Psoas muscle (tissue), 8 donors: ENCODE measurements around the gene NR2F2. TPM values are rescaled to one million over a fixed set of nuclear protein-coding genes. Genes with fewer than 3 reads are reported as not detected.

Source experiments
- ATAC-seq, 4 donors: fragments of 200-7000 bp; cut with Tn5 transposase; one replicate each; pipeline ENCODE4 v1.9.1; 2020; ENCODE audit warnings: moderate library complexity in 3 of 4, mild to moderate bottlenecking in 2 of 4
- DNase-seq, 2 donors: peaks; one replicate each; pipeline ENCODE4 v3.0.0-alpha.2; 2020
- H3K27ac ChIP-seq: fragments of 200-600 bp; one replicate; pipeline ENCODE4 v1.8.0; 2022
- H3K27me3 ChIP-seq, 3 donors: fragments of 200-600 bp in 1 of 3; one replicate each; pipeline versions ENCODE4 v1.6.1 to v1.8.0; 2013 to 2022; ENCODE audit warnings: low read length in 2 of 3, mild to moderate bottlenecking in 2 of 3, moderate library complexity in 1 of 3; ENCODE audit not compliant: insufficient read depth in 3 of 3
- H3K36me3 ChIP-seq, 2 donors: fragments of 200-600 bp in 1 of 2; one replicate each; pipeline versions ENCODE4 v1.6.1 to v1.8.0; 2013 to 2022; ENCODE audit warnings: low read depth in 1 of 2, mild to moderate bottlenecking in 1 of 2, moderate library complexity in 1 of 2; ENCODE audit not compliant: insufficient read depth in 1 of 2
- H3K4me1 ChIP-seq: fragments of 200-600 bp; one replicate; pipeline ENCODE4 v1.8.0; 2022
- H3K4me3 ChIP-seq: fragments of 200-600 bp; one replicate; pipeline ENCODE4 v1.8.0; 2022; ENCODE audit warnings: mild to moderate bottlenecking
- H3K9me3 ChIP-seq: fragments of 200-600 bp; one replicate; pipeline ENCODE4 v1.8.0; 2022
- WGBS, 3 donors: extraction: QIAGEN DNeasy Blood & Tissue Kit; methylation state at CpG; one replicate each; pipeline versions ENCODE4 v1.1.6 to v1.1.7; 2013; 5-methylcytosine and 5-hydroxymethylcytosine counted together
- intact Hi-C, 2 donors: fragments of 100-400 bp; cut with DNase I; formaldehyde crosslinking; loops; one replicate each; pipeline versions ENCODE4 v1.11.0 to v1.14.2; 2022
- polyA plus RNA-seq, 3 donors: library from polyadenylated mRNA; stranded (reverse); fragments of 200-250 nt; gene quantifications; one replicate each; pipeline ENCODE4 v1.2.3, GENCODE V29; 2013
- total RNA-seq, 4 donors: library from RNA; stranded (reverse); fragmentation: NEBNext Ultra II Directional in 2 of 4; extraction: Animal tissue kit (Norgen Biotek cat#: 25700) in 2 of 4; gene quantifications; one replicate each; pipeline versions ENCODE4 v1.2.1 to v1.2.4, GENCODE V29; 2021 to 2023
- TF ChIP-seq, protein P1 (sequence below): fragments of 200-600 bp; IDR thresholded peaks from one replicate; pipeline ENCODE4 v1.8.0; 2022; ENCODE audit warnings: antibody characterized with exemption
- donor health status: healthy with polysubstance abuse.
- donor health status: DM: no; HTN: no; CAD: no; lungs with moderate emphysema.
- donor health status: Bipolar disorder and iron deficiency.
- donor health status: healthy.
- donor health status: DM: yes; HTN: yes; CAD: no.
- donor health status: DM: no; HTN: no; CAD: no.
- donor health status: DM: no; HTN: no; CAD: no.
- donor health status: DM: yes; HTN: yes; CAD: no.

Gene NR2F2
- total and polyA plus RNA-seq, 7 donors, result 10.3 to 20.1 (median 14.7) TPM

DNA sequence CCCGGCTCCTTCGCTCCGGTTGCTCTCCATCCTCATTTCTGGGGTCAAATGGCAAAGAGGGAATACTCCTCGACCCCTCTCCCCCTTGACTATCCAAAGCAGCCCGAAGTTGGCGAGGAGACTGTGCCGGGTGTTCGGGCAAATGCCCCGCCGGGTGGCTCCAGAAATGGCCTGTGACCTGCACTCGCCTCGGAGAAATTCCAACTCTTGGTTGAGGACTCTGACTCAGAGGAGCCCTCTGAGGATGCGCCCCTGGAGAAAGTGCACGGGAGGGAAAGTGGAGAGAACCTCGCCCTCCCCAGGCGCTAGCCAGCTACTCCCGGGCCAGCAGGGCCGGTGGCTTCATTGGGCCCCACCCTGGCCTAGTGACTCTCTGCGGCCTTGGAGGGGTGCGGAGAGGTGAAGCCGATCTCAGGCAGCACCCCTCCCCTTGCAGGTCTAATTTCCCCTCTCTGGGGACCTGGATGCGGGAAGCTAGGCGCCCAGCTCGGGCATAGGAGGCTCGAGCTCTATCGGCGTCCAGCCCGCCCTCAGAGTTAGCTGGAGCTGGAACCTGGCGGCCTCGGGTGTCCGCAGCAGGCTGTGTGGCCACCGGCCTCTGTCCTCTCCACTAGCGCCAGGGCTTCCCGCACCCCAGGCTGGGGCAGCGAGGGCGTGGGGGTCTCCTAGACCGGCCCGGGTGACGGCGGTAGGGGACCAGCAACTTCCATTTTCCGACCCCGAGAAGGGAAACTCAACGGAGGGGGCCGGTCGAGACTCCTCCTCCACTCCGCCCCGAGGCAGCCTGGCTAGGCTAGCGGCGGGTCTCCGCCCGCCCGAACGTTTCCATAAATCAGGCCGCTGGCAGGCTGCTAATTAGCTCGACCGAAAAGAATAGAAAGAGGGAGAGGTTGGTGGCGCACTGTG, 29.4 kb downstream of the NR2F2 start:
- no peaks in the 10 kb centered on the region for H3K36me3 ChIP-seq
- peaks cover 3% of the 10 kb centered on the region for H3K4me1 ChIP-seq
- peak overlapping the region; percentile 30 for H3K27ac ChIP-seq
- no peaks in the 10 kb centered on the region for H3K9me3 ChIP-seq
- no peak for DNase-seq
- ATAC-seq, result peak in 1 of 4 donors; percentile 17
- H3K27me3 ChIP-seq, result peaks cover 4 to 87% (median 36%) of the 10 kb centered on the region in 3 donors
- WGBS, 3 donors, result 32 to 35% (median 33%) methylated on average over 43 to 57 of the region's 57 CpGs
- intact Hi-C loops, result loop anchor here (5.0 to 10.0 kb wide), 5 partner anchors 52 to 1395 kb away; no protein-coding TSS in a partner anchor
- TF ChIP-seq, protein P1, sequence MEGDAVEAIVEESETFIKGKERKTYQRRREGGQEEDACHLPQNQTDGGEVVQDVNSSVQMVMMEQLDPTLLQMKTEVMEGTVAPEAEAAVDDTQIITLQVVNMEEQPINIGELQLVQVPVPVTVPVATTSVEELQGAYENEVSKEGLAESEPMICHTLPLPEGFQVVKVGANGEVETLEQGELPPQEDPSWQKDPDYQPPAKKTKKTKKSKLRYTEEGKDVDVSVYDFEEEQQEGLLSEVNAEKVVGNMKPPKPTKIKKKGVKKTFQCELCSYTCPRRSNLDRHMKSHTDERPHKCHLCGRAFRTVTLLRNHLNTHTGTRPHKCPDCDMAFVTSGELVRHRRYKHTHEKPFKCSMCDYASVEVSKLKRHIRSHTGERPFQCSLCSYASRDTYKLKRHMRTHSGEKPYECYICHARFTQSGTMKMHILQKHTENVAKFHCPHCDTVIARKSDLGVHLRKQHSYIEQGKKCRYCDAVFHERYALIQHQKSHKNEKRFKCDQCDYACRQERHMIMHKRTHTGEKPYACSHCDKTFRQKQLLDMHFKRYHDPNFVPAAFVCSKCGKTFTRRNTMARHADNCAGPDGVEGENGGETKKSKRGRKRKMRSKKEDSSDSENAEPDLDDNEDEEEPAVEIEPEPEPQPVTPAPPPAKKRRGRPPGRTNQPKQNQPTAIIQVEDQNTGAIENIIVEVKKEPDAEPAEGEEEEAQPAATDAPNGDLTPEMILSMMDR, result no peak
- peak overlapping the region; percentile 56 for H3K4me3 ChIP-seq

DNA sequence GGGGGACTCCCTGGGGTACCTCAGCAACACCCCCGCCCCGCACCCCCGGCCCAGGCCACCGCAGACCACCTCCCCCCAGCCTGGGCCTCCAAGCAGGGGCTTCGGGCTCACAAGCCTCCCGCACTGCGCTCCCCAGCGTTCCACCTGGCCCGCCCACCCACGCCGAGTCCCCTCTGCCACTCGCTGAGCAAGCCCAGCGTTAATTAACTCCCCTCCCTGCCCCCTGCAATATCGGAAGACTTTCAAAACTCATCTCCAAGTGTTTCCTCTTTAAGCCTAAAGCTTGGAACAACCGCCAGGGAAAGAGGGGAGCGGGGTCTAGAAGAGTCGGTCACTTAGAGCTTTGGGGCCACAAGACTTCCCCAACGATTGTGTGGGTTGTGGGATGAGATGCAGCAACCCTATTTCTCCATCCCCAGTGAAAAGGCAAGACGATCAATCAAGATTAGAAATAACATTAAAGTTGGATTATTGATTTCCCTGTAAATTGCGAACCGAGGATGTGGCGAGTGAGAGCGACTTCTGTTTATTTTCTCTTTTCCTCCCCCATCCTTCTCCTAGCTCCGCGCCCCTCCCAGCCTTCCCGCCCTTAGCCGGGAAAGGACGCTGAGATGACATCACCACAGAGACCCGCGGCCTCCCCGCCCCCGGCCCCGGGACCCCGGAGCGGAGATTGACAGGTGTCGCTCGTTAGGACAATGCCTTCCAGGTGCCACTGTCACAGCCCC, 30.2 kb downstream of the NR2F2 start:
- no peaks in the 10 kb centered on the region for H3K36me3 ChIP-seq
- no peak overlapping the region for H3K27ac ChIP-seq
- peak overlapping the region; percentile 56 for H3K4me3 ChIP-seq
- 15 to 18% (median 17%) methylated on average over 37 of the region's 37 CpGs for WGBS, 3 donors
- peaks cover 4 to 82% (median 43%) of the 10 kb centered on the region in 3 donors for H3K27me3 ChIP-seq
- intact Hi-C loops, result loop anchor here in 1 of 2 donors (5.0 kb wide), 1 partner anchor 52 kb away; no protein-coding TSS in a partner anchor
- ATAC-seq, result no peak
- DNase-seq, result no peak
- TF ChIP-seq, protein P1, result no peak
- H3K9me3 ChIP-seq, result no peaks in the 10 kb centered on the region
- H3K4me1 ChIP-seq, result peaks cover 3% of the 10 kb centered on the region

DNA sequence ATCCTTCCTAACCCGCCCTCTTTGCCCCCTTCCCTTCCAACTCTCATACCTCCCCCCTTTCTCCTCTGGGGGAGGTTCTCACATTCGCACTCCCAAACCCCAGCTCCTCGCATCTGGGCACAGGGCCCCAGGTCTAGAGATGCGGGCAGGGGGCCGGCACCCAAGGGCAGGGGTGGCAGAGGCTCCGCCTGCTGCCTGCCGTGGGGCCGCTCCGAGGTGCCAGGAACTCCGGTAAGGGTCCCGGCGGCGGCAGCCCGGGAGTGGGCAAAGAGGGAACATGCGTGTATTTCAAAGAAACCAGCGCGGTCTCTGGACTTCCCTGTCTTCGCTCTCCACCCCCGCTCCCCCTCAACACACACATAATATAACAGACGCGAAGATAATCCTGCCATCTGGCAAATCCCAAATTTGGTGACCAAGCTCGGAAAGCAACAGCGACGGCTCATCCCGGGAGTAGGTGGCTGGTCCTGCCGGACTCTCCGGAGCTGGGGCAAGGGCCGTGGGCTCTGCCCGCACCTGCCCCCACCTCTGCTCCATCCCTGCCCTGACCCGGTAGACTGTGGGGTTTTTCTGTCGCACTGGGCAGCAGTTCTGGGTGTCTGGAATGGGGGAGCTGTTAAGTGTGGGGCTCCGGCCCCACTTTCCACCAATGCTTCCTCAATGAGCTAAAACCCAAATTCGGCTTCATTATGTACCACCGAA, 31.0 kb downstream of the NR2F2 start:
- Histone ChIP-seq H3K27me3 (peaks cover 4 to 82% (median 50%) of the 10 kb centered on the region in 3 donors), H3K36me3 (no peaks in the 10 kb centered on the region), H3K4me1 (peaks cover 1% of the 10 kb centered on the region), H3K27ac (no peak overlapping the region), H3K9me3 (no peaks in the 10 kb centered on the region), H3K4me3 (peak overlapping the region; percentile 56)
- intact Hi-C loops, result loop anchor here in 1 of 2 donors (5.0 kb wide), 1 partner anchor 51 kb away; no protein-coding TSS in a partner anchor
- TF ChIP-seq, protein P1, result no peak
- ATAC-seq (no peak), DNase-seq (no peak)
- WGBS, 3 donors, result 36 to 40% (median 37%) methylated on average over 33 to 34 of the region's 34 CpGs

DNA sequence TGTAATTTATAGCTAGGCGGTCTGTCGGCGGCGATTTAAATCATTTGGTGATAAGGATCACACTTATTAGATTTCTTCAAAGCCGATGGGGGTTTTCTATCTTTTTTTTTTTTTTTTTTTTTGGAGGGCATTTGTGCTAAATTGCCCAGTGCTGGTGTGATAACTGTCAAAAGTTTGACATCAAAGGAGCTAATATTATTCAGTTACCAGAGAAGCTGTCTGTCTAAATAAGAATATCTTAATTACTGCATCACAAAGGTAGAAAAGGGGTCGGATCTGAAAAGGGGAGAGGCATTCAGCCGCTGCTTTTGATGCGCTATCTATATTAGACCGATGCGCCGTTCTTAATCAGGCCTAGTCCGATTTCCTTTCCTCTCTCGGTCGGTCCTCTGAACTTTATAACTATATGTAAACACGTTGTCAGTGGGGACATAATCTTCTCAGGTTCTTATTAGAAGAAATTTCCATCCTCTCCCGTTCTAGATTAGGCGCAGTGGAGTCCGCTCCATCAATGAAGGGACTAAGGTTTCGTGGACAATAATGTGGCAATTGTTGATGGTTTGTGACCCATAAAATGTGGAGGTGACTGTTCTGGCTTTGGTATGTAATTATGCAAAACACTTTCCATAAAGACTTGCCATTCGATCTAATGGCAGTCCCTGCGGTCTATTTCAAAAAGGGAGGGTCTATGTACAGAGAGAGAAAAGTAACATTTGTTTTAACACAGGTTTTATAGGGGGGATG, 31.7 kb downstream of the NR2F2 start:
- no peak for ATAC-seq
- no peaks in the 10 kb centered on the region for H3K4me1 ChIP-seq
- no peak for DNase-seq
- no peak overlapping the region for H3K4me3 ChIP-seq
- H3K9me3 ChIP-seq, result no peaks in the 10 kb centered on the region
- TF ChIP-seq, protein P1, result no peak
- no peak overlapping the region for H3K27ac ChIP-seq
- intact Hi-C loops, result loop anchor here in 1 of 2 donors (5.0 kb wide), 1 partner anchor 50 kb away; no protein-coding TSS in a partner anchor
- 56 to 66% (median 63%) methylated on average over 21 of the region's 21 CpGs for WGBS, 3 donors
- H3K36me3 ChIP-seq, result no peaks in the 10 kb centered on the region
- peaks cover 4 to 82% (median 52%) of the 10 kb centered on the region in 3 donors for H3K27me3 ChIP-seq
